ENCODE measurements around the gene OR1F1. TPM values are rescaled to one million over a fixed set of nuclear protein-coding genes. Genes with fewer than 3 reads are reported as not detected.

The OR1F1 gene
- total and polyA plus RNA-seq, 2 of the 8 experiments (the other 6 are each of a cell fraction or from before 2014, with no cell fraction given): 0.52 to 1.2 TPM

GRCh38 chr16:3186946-3187690, 886 bp upstream of the OR1F1 start (continued):
- TF ChIP-seq RNF2 (IDR thresholded peaks at IDR 0.05; ENCODE audit: borderline replicate concordance, low read depth, low read length, missing control alignments, poor library complexity, severe bottlenecking): no peak
- TF ChIP-seq CEBPB (IDR thresholded peaks at IDR 0.05; ENCODE audit: low read depth, low read length): no peak
- no peak for TF ChIP-seq NANOG (IDR thresholded peaks at IDR 0.05; ENCODE audit: insufficient read depth, low read depth, low read length, poor library complexity, severe bottlenecking)
- TF ChIP-seq RAD21 (IDR thresholded peaks at IDR 0.05 in 1 of 2, conservative IDR thresholded peaks at IDR 0.05 in 1 of 2; ENCODE audit: low read depth in 2 of 2, low read length in 2 of 2): no peak
- TF ChIP-seq KDM1A (IDR thresholded peaks at IDR 0.05; ENCODE audit: borderline replicate concordance, low read length): no peak
- no peak for TF ChIP-seq NRF1 (IDR thresholded peaks at IDR 0.05; ENCODE audit: low read depth, low read length)
- TF ChIP-seq POLR2AphosphoS5 (IDR thresholded peaks at IDR 0.05; ENCODE audit: low read depth, low read length): no peak
- TF ChIP-seq YY1 (IDR thresholded peaks at IDR 0.05; ENCODE audit: low read depth, low read length): no peak
